GM20000 (cell line): ENCODE data around the gene SNED1.

ENCODE experiments used
- DNase-seq: peaks from one replicate; pipeline ENCODE4 v3.0.0; 2012; ENCODE audit warnings: low spot score
- CTCF ChIP-seq: IDR thresholded peaks from 2 replicates; pipeline ENCODE4 v1.5.1; 2012; ENCODE audit warnings: mild to moderate bottlenecking, control low read depth; ENCODE audit errors: extremely low read depth, missing control alignments

SNED1 gene

GRCh38 chr2:241129086-241129871 is 130.9 kb downstream of the SNED1 start:
- TF ChIP-seq CTCF = no peak
- DNase-seq = no peak

GRCh38 chr2:241130316-241130715 is 131.9 kb downstream of the SNED1 start:
- no peak for DNase-seq
- no peak for TF ChIP-seq CTCF

DNA sequence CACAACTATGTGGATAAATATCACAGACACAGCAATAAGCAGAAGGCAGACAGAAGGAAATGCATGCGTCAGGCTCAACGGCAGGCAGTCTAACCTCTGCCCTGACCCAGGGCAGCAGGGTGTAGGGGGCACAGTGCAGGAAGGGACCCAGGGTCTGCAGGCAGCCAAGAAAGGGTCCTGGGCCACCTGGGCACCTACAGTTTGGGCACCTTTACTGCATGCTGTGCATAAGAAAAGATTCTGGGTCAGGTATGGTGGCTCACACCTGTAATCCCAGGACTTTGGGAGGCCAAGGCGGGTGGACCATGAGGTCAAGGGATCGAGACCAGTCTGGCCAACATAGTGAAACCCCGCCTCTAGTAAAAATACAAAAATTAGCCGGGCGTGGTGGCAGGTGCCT is 133.1 kb downstream of the SNED1 start:
- DNase-seq = no peak
- no peak for TF ChIP-seq CTCF

GRCh38 chr2:241132538-241133435 is 134.4 kb downstream of the SNED1 start:
- peak; percentile 52 for DNase-seq
- TF ChIP-seq CTCF = no peak

DNA sequence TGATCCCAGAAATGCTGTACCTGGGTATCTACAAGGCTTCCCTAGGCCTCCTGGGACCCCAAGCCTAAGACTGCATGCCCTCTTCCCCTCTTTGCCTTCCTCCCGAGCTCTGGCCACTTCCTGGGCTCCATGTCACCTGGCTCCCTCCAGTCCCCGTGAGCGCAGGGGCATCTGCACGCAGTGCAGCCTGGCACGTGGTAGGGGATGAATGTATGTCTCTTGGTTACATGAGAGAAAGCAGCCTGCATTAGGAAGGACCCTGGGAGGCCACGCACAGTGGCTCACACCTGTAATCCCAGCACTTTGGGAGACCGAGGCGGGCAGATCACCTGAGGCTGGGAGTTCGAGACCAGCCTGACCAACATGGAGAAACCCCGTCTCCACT is 135.0 kb downstream of the SNED1 start:
- no peak for TF ChIP-seq CTCF
- DNase-seq = no peak

GRCh38 chr2:241134711-241135110 is 136.3 kb downstream of the SNED1 start:
- no peak for TF ChIP-seq CTCF
- DNase-seq = no peak

GRCh38 chr2:241135737-241136136 is 137.3 kb downstream of the SNED1 start:
- TF ChIP-seq CTCF = no peak
- no peak for DNase-seq
